Prostate gland (tissue), 2 donors: Measurements from ENCODE around the gene RHCE. TPM values are rescaled to one million over a fixed set of nuclear protein-coding genes. Genes with fewer than 3 reads are reported as not detected.

ENCODE experiments used
- DNase-seq: peaks from one replicate; pipeline ENCODE4 v3.0.0-alpha.2; 2019; ENCODE audit warnings: low spot score
- H3K27ac ChIP-seq, 2 donors: fragments of 200-600 bp; sonication (generic); 2 replicates each; pipeline ENCODE4 v1.5.1; 2017 to 2019
- H3K27me3 ChIP-seq: fragments of 200-600 bp; sonication (generic); replicated peaks from 2 replicates; pipeline ENCODE4 v1.5.1; 2019; ENCODE audit not compliant: insufficient read depth
- H3K36me3 ChIP-seq, 2 donors: fragments of 200-600 bp; sonication (generic); 1 replicate in 1 of 2; 2 replicates in 1 of 2; pipeline versions ENCODE4 v1.5.1 to v1.8.1; 2017 to 2019
- H3K4me1 ChIP-seq: fragments of 200-600 bp; sonication (generic); replicated peaks from 2 replicates; pipeline ENCODE4 v1.5.1; 2019
- H3K4me3 ChIP-seq, 2 donors: fragments of 200-600 bp; sonication (generic); 2 replicates each; pipeline ENCODE4 v1.5.1; 2017 to 2019
- H3K9me3 ChIP-seq: fragments of 200-600 bp; sonication (generic); 2 replicates; pipeline ENCODE4 v1.5.1; 2017
- POLR2A ChIP-seq: fragments of 450-650 bp; IDR thresholded peaks from one replicate; pipeline ENCODE4 v1.6.1; 2016; ENCODE audit warnings: antibody characterized with exemption, mild to moderate bottlenecking
- POLR2AphosphoS5 ChIP-seq: sonication (generic); formaldehyde crosslinking; IDR thresholded peaks from one replicate; pipeline ENCODE4 v1.6.1; 2017; ENCODE audit warnings: antibody characterized with exemption
- whole genome bisulfite sequencing: methylation state at CpG from one replicate; pipeline ENCODE4 v1.1.5; 2018; 5-methylcytosine and 5-hydroxymethylcytosine counted together
- intact Hi-C: fragments of 100-400 bp; cut with DNase I; formaldehyde crosslinking; loops from one replicate; pipeline ENCODE4 v1.14.2; 2022
- total RNA-seq, 2 donors: library from RNA; depleted of rRNA; stranded (reverse); fragments of >200 nt; gene quantifications; one replicate each; pipeline ENCODE4 v1.1.0, GENCODE V29; 2016
- TF ChIP-seq, protein P1 (sequence below), 4 experiments: fragments of 200-600 bp in 2 of 4; fragments of 450-650 bp in 2 of 4; sonication (generic) in 2 of 4; IDR thresholded peaks; 1 replicate in 3 of 4; 2 replicates in 1 of 4; pipeline ENCODE4 v1.5.1; 2016 to 2019; ENCODE audit warnings: antibody characterized with exemption in 4 of 4, mild to moderate bottlenecking in 2 of 4, moderate library complexity in 2 of 4

RHCE gene
- total RNA-seq, 2 donors from 2014 or later, result 2.4 to 3.9 TPM

GRCh38 chr1:25356848-25357247, 63.8 kb downstream of the RHCE start:
- no peak overlapping the region for H3K4me3 ChIP-seq
- WGBS, result 91% methylated on average over 1 of the region's 1 CpG
- H3K27ac ChIP-seq, result no peak overlapping the region
- H3K9me3 ChIP-seq, result no peaks in the 10 kb centered on the region
- TF ChIP-seq POLR2AphosphoS5 (no peak), POLR2A (no peak)
- TF ChIP-seq, protein P1, sequence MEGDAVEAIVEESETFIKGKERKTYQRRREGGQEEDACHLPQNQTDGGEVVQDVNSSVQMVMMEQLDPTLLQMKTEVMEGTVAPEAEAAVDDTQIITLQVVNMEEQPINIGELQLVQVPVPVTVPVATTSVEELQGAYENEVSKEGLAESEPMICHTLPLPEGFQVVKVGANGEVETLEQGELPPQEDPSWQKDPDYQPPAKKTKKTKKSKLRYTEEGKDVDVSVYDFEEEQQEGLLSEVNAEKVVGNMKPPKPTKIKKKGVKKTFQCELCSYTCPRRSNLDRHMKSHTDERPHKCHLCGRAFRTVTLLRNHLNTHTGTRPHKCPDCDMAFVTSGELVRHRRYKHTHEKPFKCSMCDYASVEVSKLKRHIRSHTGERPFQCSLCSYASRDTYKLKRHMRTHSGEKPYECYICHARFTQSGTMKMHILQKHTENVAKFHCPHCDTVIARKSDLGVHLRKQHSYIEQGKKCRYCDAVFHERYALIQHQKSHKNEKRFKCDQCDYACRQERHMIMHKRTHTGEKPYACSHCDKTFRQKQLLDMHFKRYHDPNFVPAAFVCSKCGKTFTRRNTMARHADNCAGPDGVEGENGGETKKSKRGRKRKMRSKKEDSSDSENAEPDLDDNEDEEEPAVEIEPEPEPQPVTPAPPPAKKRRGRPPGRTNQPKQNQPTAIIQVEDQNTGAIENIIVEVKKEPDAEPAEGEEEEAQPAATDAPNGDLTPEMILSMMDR (IDR thresholded peaks at IDR 0.05), result no peak
- H3K4me1 ChIP-seq, result peaks cover 2% of the 10 kb centered on the region
- intact Hi-C loops, result no loop called here
- no peaks in the 10 kb centered on the region for H3K36me3 ChIP-seq
- DNase-seq, result no peak
- H3K27me3 ChIP-seq, result no peaks in the 10 kb centered on the region

GRCh38 chr1:25356441-25356840, 64.2 kb downstream of the RHCE start:
- Histone ChIP-seq H3K27me3 (no peaks in the 10 kb centered on the region), H3K4me3 (no peak overlapping the region), H3K36me3 (no peaks in the 10 kb centered on the region), H3K27ac (no peak overlapping the region), H3K4me1 (no peaks in the 10 kb centered on the region), H3K9me3 (no peaks in the 10 kb centered on the region)
- TF ChIP-seq POLR2AphosphoS5 (no peak), POLR2A (no peak)
- TF ChIP-seq, protein P1 (IDR thresholded peaks at IDR 0.05), result no peak
- DNase-seq, result no peak
- intact Hi-C loops, result no loop called here

- Histone ChIP-seq H3K27me3 (no peaks in the 10 kb centered on the region), H3K27ac (no peak overlapping the region), H3K4me3 (no peak overlapping the region), H3K4me1 (no peaks in the 10 kb centered on the region), H3K36me3 (no peaks in the 10 kb centered on the region), H3K9me3 (no peaks in the 10 kb centered on the region)
- WGBS, result 64% methylated on average over 6 of the region's 6 CpGs
- DNase-seq, result no peak
- intact Hi-C loops, result no loop called here
- TF ChIP-seq, protein P1 (IDR thresholded peaks at IDR 0.05), result no peak
- TF ChIP-seq POLR2A, result no peak
- TF ChIP-seq POLR2AphosphoS5, result no peak
Measured at GRCh38 chr1:25355841-25356395, 64.7 kb downstream of the RHCE start.

- Histone ChIP-seq H3K36me3 (no peaks in the 10 kb centered on the region), H3K4me1 (no peaks in the 10 kb centered on the region), H3K27ac (no peak overlapping the region), H3K4me3 (no peak overlapping the region), H3K27me3 (no peaks in the 10 kb centered on the region), H3K9me3 (no peaks in the 10 kb centered on the region)
- intact Hi-C loops, result loop anchor here (10.0 kb wide), 1 partner anchor 105 kb away; the partner anchor contains the start of gene RSRP1
- WGBS, result 92% methylated on average over 3 of the region's 3 CpGs
- DNase-seq, result no peak
- TF ChIP-seq, protein P1 (IDR thresholded peaks at IDR 0.05), result no peak
- no peak for TF ChIP-seq POLR2AphosphoS5
- no peak for TF ChIP-seq POLR2A
Measured at GRCh38 chr1:25349606-25350005, 71.0 kb downstream of the RHCE start.

GRCh38 chr1:25347556-25347955, 73.1 kb downstream of the RHCE start:
- H3K27me3 ChIP-seq, result no peaks in the 10 kb centered on the region
- no peak overlapping the region for H3K27ac ChIP-seq
- no peaks in the 10 kb centered on the region for H3K4me1 ChIP-seq
- no peak for DNase-seq
- no peaks in the 10 kb centered on the region for H3K9me3 ChIP-seq
- H3K36me3 ChIP-seq, result no peaks in the 10 kb centered on the region
- no peak overlapping the region for H3K4me3 ChIP-seq
- TF ChIP-seq, protein P1 (IDR thresholded peaks at IDR 0.05), result no peak
- no peak for TF ChIP-seq POLR2AphosphoS5
- TF ChIP-seq POLR2A, result no peak
- intact Hi-C loops, result loop anchor here (10.0 kb wide), 1 partner anchor 103 kb away; the partner anchor contains the start of gene RSRP1
- 66% methylated on average over 2 of the region's 2 CpGs for WGBS
